ENCODE results near the gene SLC25A46. TPM values are rescaled to one million over a fixed set of nuclear protein-coding genes. Genes with fewer than 3 reads are reported as not detected.

SLC25A46 gene
- total and polyA plus RNA-seq, 9 of the 15 experiments (the other 6 are each of a cell fraction or from before 2014, with no cell fraction given) = 7.8 to 47.3 (median 31.8) TPM

DNA sequence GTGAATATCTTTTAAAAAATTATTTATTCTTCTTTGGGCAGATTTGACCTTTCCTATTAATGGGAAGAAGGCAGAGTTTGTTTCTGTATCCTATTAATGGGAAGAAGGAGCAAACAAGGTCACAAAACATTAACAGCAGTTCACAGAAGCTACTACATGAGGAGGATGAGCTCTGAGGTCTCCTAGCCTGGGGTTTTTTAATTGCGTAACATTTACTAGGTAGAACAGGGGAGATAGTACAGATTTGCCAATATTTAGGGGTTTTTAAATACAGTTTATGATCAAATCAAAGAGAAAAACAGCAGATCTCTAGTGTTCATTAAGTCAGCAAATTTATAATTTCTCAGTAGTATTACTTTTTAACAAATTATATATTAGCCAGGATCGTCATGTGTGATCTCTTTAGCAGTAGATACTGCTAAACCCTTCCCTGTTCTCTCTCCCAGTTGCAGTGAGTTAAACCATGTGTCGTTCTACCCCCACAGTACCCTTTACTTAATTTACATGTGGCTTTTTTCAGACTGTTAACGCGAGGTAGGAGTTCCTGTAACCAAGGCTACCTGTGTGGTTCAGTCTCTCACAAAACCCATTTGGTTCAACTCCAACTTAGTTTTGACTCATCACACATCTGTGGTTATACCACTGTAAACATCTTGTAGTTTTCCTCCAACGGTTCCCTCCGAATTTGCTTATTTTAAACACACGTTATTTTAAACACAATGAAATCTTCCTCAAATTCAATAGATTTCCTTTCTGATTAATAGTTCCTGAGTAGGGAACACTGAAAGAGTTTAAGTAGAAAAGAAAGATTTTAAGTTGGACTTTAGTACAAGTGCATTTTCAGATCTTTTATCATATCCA, 13.3 kb downstream of the SLC25A46 start:
- no peak overlapping the region for H3K4me2 ChIP-seq (ENCODE audit: insufficient read depth, low read length)
- no peaks in the 10 kb centered on the region for H3K9me3 ChIP-seq (replicated peaks; ENCODE audit: control insufficient read depth, insufficient read depth, low read depth, low read length)
- 85% methylated on average over 8 of the region's 8 CpGs for WGBS (ENCODE audit: insufficient coverage, low coverage, missing lambda C conversion rate)
- POLR2A ChIA-PET = no interaction called here
- CTCF ChIA-PET (ENCODE audit: low intra/inter-chr PET ratio) = no interaction called here
- intact Hi-C loops (cut with micrococcal nuclease) = loop anchor here (10.0 kb wide), 1 partner anchor 343 kb away; the partner anchor contains the start of gene WDR36
- H3K4me3 ChIP-seq = no peak overlapping the region
- DNase-seq (ENCODE audit: extremely low read depth in 1 of 4, low spot score in 3 of 4) = no peak
- TF ChIP-seq E4F1 (CRISPR knock-in tag; IDR thresholded peaks at IDR 0.05; ENCODE audit: borderline replicate concordance) = no peak
- peak; percentile 72 for TF ChIP-seq CEBPB (tag; IDR thresholded peaks at IDR 0.05)
- no peak for TF ChIP-seq CEBPG (CRISPR knock-in tag; IDR thresholded peaks at IDR 0.05)
- peak; percentile 44 to 79; a peak in 3 of 4 replicates for TF ChIP-seq CEBPG (tag; conservative IDR thresholded peaks at IDR 0.05 in 1 of 2, IDR thresholded peaks at IDR 0.05 in 1 of 2)
- no peaks in the 10 kb centered on the region for H3K4me1 ChIP-seq (replicated peaks in 1 of 2; ENCODE audit: control insufficient read depth in 2 of 2, insufficient read depth in 2 of 2, low read length in 2 of 2)
- ATAC-seq = no peak
- BruUV-seq (replicated peaks) = no TSS peak
- no peak overlapping the region for H2AFZ ChIP-seq (ENCODE audit: low read depth, low read length)
- H3K27ac ChIP-seq (ENCODE audit: extremely low read depth, low read depth, low read length) = no peak overlapping the region
- FAIRE-seq = no peak
- H3K36me3 ChIP-seq (ENCODE audit: control insufficient read depth, insufficient read depth, low read length) = peaks cover 37% of the 10 kb centered on the region; the same call in 2 of the 3 replicates
- H3K27me3 ChIP-seq (ENCODE audit: control insufficient read depth in 2 of 2, insufficient read depth in 2 of 2, low read length in 2 of 2) = no peaks in the 10 kb centered on the region
- in situ Hi-C loops (cut with MboI) = loop anchor here (25.0 kb wide), 2 partner anchors 510 to 760 kb away; partner anchors contain the start of gene STARD4
- no peaks in the 10 kb centered on the region for H3K9me1 ChIP-seq (ENCODE audit: control insufficient read depth, insufficient read depth, low read length)
- H4K20me1 ChIP-seq (replicated peaks; ENCODE audit: control insufficient read depth, insufficient read depth, low read length) = no peaks in the 10 kb centered on the region
- H3K79me2 ChIP-seq (ENCODE audit: control insufficient read depth, insufficient read depth, low read length) = no peaks in the 10 kb centered on the region
- no peak overlapping the region for H3K9ac ChIP-seq (ENCODE audit: insufficient read depth in 1 of 2, low read depth in 2 of 2, low read length in 2 of 2)

All from K562 (cell line).